GM19463 (cell line): ENCODE data around the gene TSPAN9.

Source experiments
- ATAC-seq: cut with Tn5 transposase; IDR thresholded peaks from one replicate; pipeline ENCODE4 v1.9.1; 2021; ENCODE audit warnings: mild to moderate bottlenecking, moderate library complexity; ENCODE audit not compliant: unreplicated experiment

The TSPAN9 gene

DNA sequence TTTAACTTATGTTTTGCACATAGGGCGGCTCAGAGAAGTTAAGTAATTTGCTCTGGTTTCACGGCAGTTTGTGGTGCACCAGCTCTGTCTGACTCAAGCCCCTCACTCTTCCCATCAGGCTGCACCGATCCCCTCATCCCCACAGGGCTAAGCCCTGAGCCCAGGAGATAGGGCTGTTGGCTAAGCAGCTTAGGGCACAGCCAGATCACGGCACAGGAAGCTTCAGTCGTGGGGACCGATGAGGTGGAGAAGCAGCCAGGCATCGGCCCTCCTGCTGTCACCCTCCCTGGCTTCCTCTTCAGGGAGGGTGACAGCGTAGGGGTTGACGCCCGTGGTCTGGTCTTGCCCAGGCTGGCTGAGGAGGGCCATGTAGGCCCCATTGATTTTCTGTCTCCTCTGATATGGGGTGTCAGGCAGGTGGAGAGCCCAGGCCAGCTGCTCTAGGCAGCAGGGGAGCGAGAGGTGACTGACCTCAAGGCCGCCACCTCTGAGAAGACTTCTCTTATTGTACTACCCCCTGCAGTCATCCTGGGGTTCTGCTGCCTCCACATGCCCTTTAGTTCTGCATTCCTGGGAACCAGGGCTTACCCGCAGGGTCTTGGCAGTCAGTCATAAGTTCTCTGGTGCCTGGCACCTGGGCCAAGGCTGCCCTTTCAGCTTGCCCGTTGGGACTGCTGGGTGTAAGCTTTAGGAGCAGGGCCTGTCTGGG, 166.4 kb downstream of the TSPAN9 start:
- ATAC-seq = no peak

GRCh38 chr12:3244219-3244750, 167.1 kb downstream of the TSPAN9 start:
- ATAC-seq = no peak

GRCh38 chr12:3246253-3246652, 169.1 kb downstream of the TSPAN9 start:
- no peak for ATAC-seq

GRCh38 chr12:3247077-3247476, 169.9 kb downstream of the TSPAN9 start:
- ATAC-seq = no peak

DNA sequence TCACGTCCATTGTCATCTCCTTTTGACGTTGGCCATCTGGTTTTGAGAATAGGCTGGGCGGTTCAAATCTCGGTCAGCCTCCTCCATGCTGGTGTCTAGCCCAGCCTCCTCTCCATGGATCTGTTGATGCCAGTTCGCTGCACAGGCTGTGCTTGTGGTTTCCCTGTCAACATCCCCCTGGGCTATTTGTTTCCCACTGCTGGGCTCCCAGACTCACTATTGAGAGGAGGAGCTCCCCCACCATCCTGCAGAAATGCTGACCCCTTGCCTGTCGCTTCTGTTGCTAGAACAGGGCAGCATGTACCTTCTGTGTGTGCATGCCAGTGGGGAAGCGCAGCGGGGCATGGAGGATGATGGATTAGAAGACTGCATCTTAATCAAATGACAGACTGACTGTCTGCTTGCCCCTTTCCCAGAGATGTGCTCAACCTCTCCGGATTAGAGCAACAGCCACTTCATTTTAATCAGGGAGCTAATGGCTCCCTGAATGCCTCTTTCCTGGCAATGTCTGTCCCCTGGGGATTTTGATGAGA, 170.5 kb downstream of the TSPAN9 start:
- ATAC-seq = no peak

DNA sequence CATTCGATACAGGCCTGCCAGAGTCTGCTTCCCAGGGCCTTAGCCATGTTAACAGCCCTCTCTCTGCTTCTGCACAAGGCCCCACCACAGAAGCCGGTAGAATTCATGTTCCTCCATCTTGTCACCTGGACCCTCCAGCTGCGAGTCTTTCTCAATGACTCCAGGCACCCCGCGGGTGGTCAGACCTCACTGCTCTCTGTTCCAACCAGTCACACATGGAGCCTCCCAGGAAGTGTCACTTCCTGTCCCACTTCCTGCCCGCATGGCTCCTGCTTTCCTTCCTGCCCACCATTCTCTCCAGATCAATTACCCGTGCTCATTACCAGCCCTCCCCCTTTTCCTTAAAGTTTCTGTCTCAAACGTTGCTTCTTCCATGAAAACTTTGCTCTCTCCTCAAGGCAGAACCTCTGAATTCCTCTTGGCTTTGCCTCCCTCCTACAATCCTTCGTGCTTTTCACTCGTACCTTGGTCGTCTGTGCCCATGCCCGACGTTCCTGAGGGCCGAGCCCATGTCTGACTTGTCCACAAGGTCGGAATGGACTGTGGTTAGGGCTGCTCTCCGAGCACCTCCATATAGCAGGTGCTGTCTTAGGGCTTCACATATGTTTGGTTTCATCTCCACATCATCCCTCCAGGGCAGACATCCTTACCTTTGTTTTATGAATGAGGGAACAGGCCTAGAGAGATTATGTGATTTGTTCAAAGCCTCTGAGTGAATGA, 172.1 kb downstream of the TSPAN9 start:
- ATAC-seq = no peak

GRCh38 chr12:3250034-3250433, 172.9 kb downstream of the TSPAN9 start:
- ATAC-seq = no peak

- no peak for ATAC-seq
Observed at GRCh38 chr12:3250576-3250975, 173.4 kb downstream of the TSPAN9 start.

GRCh38 chr12:3251067-3251466, 173.9 kb downstream of the TSPAN9 start:
- no peak for ATAC-seq

DNA sequence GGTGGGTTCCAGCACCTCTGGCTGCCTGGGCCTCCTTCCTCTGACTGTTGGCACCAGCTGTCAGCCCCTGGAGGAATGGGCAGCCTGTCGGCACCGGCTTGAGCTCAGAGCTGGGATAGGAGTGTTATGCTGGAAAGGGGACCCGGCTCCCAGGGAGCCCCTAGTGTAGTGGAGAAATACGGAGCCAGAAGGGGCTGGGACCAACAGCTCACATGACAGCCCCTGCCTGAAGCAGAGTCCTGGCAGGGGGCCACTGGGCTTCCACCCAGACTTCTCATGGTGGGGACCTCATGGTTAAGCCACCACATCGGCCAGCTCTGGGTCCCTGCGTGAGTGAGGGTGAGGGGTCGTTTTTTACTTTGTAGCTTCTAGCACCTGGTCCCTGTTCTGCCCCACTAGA, 174.5 kb downstream of the TSPAN9 start:
- no peak for ATAC-seq

- ATAC-seq = no peak
Observed at GRCh38 chr12:3252450-3252891, 175.3 kb downstream of the TSPAN9 start.

- ATAC-seq = no peak
Observed at GRCh38 chr12:3253682-3254275, 176.6 kb downstream of the TSPAN9 start.

DNA sequence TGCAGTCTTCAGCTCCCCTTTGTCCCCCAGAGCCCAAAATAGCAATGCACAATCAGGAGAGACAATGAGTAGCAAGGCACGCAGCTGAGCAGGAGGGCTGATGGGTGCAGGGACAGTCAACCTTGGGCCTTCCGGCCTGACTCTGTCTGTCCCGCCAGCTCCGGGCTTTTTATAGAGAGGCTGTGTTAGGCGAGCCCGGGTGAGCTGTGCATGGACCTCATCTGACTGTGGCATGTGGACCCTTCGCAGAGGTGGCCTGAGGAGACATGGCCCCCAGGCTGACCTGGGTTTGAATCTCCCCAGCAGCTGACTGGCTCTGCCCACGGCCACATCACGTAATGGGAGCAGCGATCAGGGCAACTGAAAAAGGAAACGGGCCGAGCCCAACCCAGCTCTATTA, 177.9 kb downstream of the TSPAN9 start:
- no peak for ATAC-seq

DNA sequence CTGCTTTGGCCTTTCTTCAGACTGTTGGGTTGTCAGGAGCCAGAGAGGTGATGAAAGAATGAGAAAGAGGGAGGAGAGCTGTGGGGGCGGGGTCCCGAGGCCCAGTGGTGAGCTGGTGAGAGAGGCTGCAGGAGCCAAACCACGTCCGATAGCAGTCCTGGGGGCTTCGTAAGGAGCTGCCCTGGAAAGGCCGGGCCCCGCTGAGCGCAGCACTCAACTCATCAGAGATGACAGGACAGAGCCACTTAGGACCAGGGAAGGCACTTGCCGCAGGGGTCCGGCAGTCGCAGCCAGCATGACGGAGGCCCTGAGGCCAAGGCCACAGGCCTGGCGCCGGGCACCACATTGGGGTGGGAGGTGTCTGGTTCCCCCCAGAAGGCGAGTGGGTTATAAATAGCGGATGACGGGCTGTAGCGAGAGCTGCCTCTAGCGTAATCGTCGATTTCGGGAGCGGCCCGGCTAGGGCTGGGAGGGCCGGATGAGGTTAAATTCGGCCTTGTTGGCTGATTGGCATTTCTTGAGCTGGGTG, 179.0 kb downstream of the TSPAN9 start:
- no peak for ATAC-seq

DNA sequence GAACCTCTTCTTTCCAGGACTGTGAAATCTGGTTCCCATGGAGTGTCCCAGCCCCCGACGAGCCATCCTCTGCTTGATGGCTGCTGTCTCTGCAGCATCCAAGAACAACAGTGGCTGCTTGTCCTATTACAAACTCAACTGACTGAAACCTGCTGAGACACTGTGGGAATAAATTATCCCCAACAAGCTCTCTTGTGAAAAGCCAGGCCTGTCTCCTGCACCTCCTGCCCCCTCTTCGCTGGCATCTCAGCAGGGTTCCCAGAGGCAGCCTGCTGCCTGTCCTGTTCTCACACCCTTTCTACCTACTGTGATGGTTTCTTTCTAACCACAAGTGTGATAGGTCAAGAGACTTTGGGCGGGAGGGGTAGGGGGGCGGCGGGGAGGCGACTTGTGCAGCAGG, 180.2 kb downstream of the TSPAN9 start:
- no peak for ATAC-seq

DNA sequence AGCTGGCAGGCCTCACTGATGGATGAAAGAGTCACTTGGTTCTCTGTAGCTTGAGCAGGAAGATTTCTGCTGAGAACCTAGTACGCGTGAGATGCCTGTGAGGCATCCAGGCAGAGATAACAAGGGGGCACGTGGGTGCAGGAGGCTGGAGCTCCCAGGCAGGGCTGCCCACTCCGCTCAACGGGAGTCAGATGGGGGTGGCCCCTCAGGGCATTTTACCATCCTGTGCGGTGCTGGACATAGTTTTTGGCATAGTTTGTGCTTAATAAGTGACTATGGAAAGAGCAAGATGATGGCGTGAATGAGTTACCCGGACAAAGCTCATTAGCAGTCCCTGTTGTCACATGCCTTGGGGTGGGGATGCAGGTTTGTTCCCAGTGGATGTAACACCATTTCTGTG, 182.8 kb downstream of the TSPAN9 start:
- no peak for ATAC-seq

DNA sequence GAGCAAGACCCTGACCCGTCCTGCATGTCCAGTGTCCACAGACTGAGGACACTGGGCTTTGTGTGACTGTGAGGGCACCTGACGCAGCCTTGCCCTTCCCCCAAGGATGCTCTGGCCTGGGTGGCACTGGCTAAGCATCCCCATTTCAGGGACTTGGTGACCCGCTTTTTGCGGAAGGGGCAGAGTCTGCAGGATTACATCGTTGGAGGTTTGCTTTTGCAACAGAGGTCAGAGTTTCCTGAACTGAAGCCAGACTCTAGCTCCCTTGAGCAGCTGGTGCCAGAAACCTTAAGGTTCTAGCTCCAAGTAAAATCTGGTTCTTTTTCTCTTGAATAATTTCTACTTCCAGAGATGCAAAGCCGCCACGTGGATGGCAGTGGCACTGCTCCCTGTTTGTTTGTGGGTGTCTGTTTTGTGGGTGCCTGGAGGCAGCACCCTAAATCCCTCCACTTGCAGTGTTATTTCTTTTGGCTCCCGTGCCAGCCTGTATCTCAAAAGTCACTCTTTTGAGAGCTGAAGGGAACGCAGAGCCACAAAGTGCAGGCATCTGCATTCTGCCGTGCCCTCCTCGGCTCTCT, 184.7 kb downstream of the TSPAN9 start:
- ATAC-seq = no peak

DNA sequence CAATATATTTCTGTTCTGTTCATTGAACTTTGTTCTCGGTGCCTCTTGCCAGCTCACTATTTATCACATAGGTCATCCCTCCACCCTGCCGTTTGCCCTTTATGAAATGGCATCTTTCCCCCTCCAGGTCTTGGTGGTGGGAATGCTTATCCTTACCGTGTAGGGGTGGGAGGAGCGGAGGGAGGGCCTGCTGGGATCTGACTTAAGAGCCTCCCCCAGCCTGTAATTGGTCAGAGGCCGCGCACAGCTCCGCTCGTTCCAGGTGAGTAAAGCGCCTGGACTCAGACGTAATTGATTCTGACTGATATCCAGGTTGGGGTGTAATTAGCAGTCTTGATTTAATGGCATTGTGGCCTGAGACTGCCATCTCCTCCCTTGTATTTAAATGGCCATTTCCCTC, 185.3 kb downstream of the TSPAN9 start:
- ATAC-seq = no peak

GRCh38 chr12:3263282-3263681, 186.1 kb downstream of the TSPAN9 start:
- no peak for ATAC-seq

GRCh38 chr12:3263939-3264922, 187.1 kb downstream of the TSPAN9 start:
- ATAC-seq = no peak
